Epithelial cell of esophagus (primary cell): Measurements from ENCODE around the gene TLE3.

Experiments
- DNase-seq: peaks from one replicate; pipeline ENCODE4 v3.0.0; 2010; ENCODE audit warnings: low read depth
- H3K4me3 ChIP-seq: 2 replicates; pipeline ENCODE4 v1.5.1; 2011; ENCODE audit warnings: mild to moderate bottlenecking, low read length, control low read depth
- CTCF ChIP-seq: IDR thresholded peaks from 2 replicates; pipeline ENCODE4 v1.5.1; 2011; ENCODE audit warnings: low read depth, mild to moderate bottlenecking, low read length, control low read depth, inconsistent platforms; ENCODE audit not compliant: insufficient read depth; ENCODE audit errors: missing control alignments

TLE3 gene

GRCh38 chr15:70066447-70066846 is 31.3 kb downstream of the TLE3 start:
- no peak for DNase-seq
- no peak overlapping the region for H3K4me3 ChIP-seq
- no peak for TF ChIP-seq CTCF

- TF ChIP-seq CTCF: no peak
- DNase-seq: no peak
- no peak overlapping the region for H3K4me3 ChIP-seq
These were observed 31.7 kb downstream of the TLE3 start for GRCh38 chr15:70066004-70066403.

- no peak for DNase-seq
- no peak overlapping the region for H3K4me3 ChIP-seq
- TF ChIP-seq CTCF: no peak
These were observed 32.6 kb downstream of the TLE3 start for GRCh38 chr15:70065006-70065722.

- TF ChIP-seq CTCF: no peak
- H3K4me3 ChIP-seq: no peak overlapping the region
- no peak for DNase-seq
These were observed 33.3 kb downstream of the TLE3 start for GRCh38 chr15:70064441-70064840.

- no peak for TF ChIP-seq CTCF
- no peak overlapping the region for H3K4me3 ChIP-seq
- no peak for DNase-seq
These were observed 33.7 kb downstream of the TLE3 start for GRCh38 chr15:70063980-70064379.

- no peak overlapping the region for H3K4me3 ChIP-seq
- DNase-seq: no peak
- no peak for TF ChIP-seq CTCF
These were observed 34.3 kb downstream of the TLE3 start for GRCh38 chr15:70063261-70063925.
